GM21717 (cell line): ENCODE results near the gene CCL18.
"Not testable (repeated sequence)": the region's sequence is repeated elsewhere in the genome, so short reads cannot be mapped to it uniquely, and the experiment has no call there.

Experiments used
- ATAC-seq: cut with Tn5 transposase; IDR thresholded peaks from one replicate; pipeline ENCODE4 v1.9.1; 2021; ENCODE audit warnings: mild to moderate bottlenecking, moderate library complexity; ENCODE audit not compliant: unreplicated experiment

Gene CCL18, protein sequence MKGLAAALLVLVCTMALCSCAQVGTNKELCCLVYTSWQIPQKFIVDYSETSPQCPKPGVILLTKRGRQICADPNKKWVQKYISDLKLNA

GRCh38 chr17:36063786-36064541, at the start of gene CCL18:
Gene CCL18 (plus strand): TSS chr17:36064272. CDS start chr17:36064343, 71 bp downstream.
- no peak for ATAC-seq

- no peak for ATAC-seq
Observed at GRCh38 chr17:36014946-36015345, 49.1 kb upstream of the CCL18 start.

DNA sequence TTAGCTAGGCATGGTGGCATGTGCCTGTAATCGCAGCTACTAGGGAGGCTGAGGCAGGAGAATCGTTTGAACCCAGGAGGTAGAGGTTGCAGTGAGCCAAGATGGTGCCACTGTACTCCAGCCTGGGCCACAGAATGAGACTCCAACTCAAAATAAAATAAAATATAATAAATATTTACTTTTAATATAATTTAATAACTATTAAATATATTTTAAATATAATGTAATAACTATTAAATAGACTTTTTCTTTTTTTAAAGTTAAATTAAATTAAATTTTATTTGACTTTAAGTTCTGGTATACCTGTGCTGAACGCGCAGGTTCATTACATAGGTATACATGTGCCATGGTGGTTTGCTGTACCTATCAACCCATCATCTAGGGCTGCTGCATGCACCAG, 48.2 kb upstream of the CCL18 start:
- ATAC-seq, result not testable (repeated sequence)

- no peak for ATAC-seq
Observed at GRCh38 chr17:36016555-36016954, 47.5 kb upstream of the CCL18 start.

DNA sequence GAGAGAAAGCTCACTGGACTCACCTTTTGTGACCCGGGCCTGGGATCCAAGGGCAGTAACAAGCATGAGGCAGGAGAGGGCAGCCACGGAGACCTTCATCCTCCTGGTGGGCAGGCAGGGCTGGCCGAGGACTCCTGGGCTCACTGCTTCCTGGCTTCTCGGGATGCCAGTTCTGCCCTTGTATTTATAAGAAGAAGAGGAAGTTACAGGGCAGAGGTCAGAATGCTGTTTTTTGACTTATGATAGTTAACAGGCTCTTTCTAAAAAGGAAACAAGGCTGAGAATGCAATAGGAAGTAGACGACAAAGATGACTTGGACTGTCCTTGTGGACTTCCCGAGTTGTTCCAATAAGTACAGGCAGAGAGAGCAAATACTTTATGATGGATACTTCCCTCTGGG, 46.3 kb upstream of the CCL18 start, which contains the start of gene CCL23:
Gene CCL23 (minus strand): TSS at position 174 of the 400 bp plus-strand sequence. CDS start 75 bp downstream, at position 99.
- ATAC-seq, result no peak

DNA sequence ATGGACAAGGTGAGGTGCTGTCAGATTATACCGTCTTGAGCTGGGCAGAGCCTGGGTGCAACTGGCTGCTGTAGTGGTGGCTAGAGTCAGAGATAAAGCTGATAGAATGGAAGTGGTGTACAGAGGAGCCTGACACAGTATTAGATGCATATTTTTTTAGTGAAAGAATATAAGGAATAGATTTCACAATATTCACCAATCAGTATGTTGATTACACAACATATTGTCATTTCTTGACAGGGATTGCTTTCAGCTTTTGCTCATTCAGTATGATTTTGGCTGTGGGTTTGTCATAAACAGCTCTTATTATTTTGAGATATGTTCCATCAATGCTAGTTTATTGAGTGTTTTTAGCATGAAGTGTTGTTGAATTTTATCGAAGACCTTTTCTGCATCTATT, 44.6 kb upstream of the CCL18 start:
- ATAC-seq, result no peak

DNA sequence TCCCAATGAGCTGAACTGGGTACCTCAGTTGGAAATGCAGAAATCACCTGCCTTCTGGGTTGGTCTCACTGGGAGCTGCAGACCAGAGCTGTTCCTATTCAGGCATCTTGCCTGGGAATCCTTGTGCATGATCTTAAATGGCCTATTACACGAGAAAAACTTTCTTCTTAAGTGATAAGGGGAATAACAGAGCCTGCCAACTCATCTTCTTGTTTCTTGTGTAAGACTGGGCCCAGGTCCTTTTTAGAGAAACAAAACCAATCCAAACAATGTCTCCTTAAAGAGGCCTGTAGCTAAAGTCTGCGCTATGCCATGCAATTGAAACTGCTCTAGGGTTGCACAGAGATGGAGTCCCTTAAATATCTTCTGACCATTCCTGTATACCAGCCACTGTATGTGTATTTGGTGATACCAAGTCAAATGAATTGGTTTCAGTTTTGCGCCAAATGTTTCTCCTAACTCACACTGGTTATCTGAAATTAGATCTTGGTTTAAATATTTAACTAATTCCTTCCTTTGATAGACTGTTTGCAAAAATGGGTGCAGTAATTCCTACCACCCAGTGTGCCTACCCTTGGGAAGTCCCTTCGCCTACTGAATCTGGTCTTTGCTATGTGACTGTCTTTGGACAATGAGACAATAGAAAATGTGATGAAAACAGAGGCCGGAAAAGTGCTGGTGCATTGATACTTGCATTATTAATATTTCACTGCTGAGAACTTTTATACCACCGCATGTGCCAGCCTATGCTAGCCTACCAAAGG, 39.8 kb upstream of the CCL18 start:
- ATAC-seq, result no peak

GRCh38 chr17:36027761-36028160, 36.3 kb upstream of the CCL18 start:
- no peak for ATAC-seq

DNA sequence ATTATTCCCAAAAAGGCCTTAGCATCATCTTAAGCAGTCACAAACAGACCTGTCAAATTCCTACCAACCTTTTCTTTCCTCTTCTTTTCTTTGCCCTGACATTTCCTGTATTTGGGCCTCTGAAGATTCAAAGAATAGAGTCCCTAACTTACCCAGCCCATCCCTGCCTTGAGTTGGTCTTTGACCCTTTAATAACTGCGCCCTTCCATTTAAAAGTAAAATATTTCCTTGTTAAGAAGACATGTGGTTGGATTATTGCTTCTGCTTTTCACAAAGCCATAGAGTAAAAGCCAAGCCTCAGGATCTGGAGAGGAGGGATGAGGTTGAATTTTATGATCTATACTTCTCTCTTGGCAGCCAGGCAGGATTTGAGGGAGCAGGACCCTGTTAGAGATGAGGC, 33.1 kb upstream of the CCL18 start:
- no peak for ATAC-seq

DNA sequence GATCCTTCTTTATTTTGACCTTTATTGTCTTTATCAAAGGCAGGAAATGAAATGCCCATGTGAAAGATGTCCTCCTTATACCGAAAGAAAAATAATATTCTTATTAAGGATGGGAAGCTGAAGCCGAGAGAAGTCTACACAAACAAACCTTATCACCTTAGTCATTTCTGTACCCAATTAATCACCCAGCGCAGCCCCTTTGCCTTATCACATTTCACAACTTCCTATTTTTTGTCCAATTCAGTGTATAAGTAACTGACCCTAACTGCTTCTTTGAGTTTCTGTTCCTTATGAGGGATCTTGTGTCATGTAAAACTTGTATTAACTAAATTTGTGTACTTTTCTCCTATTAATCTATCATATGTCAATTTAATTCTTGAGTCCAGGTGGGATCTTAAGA, 29.9 kb upstream of the CCL18 start:
- ATAC-seq, result no peak

- ATAC-seq, result no peak
Observed at GRCh38 chr17:36036235-36036634, 27.8 kb upstream of the CCL18 start.

GRCh38 chr17:36048066-36048465, 16.0 kb upstream of the CCL18 start:
- no peak for ATAC-seq

- no peak for ATAC-seq
Observed at GRCh38 chr17:36049643-36050042, 14.4 kb upstream of the CCL18 start.

GRCh38 chr17:36055171-36055570, 8.9 kb upstream of the CCL18 start:
- ATAC-seq, result no peak

DNA sequence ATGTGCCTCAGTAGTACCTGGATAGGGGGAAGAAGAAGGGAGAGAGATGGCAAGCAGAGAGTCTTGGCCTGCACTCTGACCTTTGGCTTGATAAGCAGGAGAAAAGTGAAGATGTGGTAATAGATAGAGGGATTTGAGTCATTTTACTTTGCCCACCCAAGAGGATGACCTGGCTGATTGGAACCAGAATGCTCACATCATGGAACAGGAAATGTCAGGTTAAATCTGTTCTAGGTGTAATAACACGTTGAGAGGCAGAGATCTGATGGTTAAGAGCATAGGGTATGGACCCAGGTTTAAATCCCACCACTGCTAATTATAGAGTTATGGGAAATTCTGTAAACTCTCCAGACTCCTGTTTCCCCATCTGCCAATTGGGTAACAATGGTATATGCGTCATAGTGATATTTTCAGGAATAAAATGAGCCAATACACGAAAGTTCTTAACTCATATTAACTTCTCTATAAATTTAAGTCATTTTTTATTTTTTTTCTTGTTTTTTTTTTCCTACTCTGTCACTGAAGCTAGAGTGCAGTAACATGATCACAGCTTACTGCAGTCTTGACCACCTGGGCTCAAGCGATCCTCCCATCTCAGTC, 8.1 kb upstream of the CCL18 start:
- ATAC-seq, result no peak

DNA sequence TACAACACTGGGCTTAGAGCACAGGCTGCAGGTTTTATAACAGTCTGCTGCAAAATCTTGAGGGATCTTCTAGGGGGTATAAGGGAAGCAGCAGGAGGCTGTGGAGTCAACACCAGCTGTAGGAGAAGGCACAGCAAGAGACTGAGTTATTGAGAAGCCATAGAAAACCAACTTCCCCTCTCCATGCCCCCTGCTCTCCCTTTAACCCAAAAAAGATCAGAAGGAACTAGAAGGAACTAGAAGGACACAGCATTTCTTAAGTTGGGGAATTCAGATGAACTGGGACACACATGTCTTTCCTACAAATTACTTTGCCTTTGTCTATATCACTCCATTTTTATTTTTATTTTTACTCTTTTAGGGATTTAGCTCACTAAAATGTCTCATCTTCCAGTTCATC, 6.2 kb upstream of the CCL18 start:
- no peak for ATAC-seq

DNA sequence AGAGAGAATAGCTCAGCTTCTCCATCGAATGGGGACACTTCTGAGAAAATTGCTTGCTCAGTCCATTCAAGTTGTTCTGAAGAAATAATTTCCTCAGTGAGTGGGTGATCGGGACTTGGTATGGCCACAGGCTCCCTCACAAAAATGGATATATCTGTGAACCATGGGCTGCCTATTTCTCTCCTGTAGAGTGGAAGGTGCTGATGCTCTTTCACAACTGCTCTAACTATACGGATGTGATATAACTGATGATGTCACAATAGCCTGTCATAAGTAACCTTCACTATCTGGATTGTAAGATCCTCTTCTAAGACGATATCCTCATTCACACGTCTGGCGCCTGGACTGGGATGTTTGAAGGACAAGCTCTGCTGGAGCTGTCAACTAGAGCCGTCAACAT, 4.7 kb upstream of the CCL18 start:
- no peak for ATAC-seq

DNA sequence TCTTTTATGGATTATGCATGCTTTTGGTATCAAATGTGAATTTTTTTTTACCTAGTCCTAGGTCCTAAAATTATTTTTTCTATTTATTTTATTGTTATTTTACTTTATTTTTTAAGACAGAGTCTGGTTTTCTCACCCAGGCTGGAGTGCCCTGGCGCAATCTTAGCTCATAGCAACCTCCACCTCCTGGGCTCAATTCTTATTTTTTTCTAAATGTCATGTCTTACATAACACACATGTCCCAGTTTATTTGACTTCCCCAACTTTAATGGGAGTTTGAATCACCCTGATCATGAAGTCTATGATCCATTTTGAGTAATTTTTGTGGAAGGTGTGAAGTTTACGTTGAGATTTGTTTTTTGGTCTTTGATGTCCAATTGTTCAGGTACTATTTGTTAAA, 3.3 kb upstream of the CCL18 start:
- no peak for ATAC-seq

- ATAC-seq, result no peak
Observed at GRCh38 chr17:36066365-36066985, 2.4 kb downstream of the CCL18 start.

GRCh38 chr17:36068524-36068923, 4.5 kb downstream of the CCL18 start:
- ATAC-seq, result no peak

DNA sequence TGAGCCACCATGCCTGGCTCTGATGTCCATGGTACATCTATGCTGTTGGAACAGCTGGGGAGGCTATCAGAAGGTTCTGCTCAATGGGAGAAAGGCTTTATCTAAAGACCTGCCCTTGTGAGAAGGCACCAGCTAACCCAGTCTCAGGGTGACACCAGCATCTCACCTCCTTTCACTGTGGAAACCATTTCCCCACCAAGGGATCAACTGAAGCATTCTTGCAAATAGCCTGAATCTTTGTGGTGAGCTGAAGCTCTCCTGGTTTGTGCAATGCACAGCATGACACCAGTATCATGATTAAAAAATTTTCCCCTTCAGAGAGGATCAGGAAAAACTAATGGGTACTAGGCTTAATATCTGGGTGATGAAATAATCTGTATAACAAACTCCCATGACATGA, 5.1 kb downstream of the CCL18 start:
- ATAC-seq, result no peak
